H9 (cell line): Measurements from ENCODE around the gene NPAS3. TPM values are rescaled to one million over a fixed set of nuclear protein-coding genes. Genes with fewer than 3 reads are reported as not detected.

Experiments used
- DNase-seq: peaks from one replicate; pipeline ENCODE4 v3.0.0-alpha.2; 2017
- H2AFZ ChIP-seq: one replicate; pipeline ENCODE4 v1.6.1; 2013; ENCODE audit warnings: mild to moderate bottlenecking, low read length, control low read depth, moderate library complexity
- H2AK5ac ChIP-seq: 2 replicates; pipeline ENCODE4 v1.6.1; 2013; ENCODE audit warnings: low read length, control low read depth, mixed read lengths; ENCODE audit not compliant: insufficient read length
- H2BK120ac ChIP-seq: one replicate; pipeline ENCODE4 v1.6.1; 2013; ENCODE audit warnings: low read depth, mild to moderate bottlenecking, low read length, control low read depth, inconsistent platforms; ENCODE audit not compliant: poor library complexity, severe bottlenecking
- H2BK12ac ChIP-seq: 2 replicates; pipeline ENCODE4 v1.6.1; 2013; ENCODE audit warnings: low read length, control low read depth, mixed read lengths, low read depth; ENCODE audit not compliant: insufficient read length
- H2BK15ac ChIP-seq: 2 replicates; pipeline ENCODE4 v1.6.1; 2013; ENCODE audit warnings: low read depth, low read length, control low read depth
- H2BK20ac ChIP-seq: one replicate; pipeline ENCODE4 v1.6.1; 2013; ENCODE audit warnings: low read depth, mild to moderate bottlenecking, low read length, control low read depth, inconsistent platforms; ENCODE audit not compliant: poor library complexity, severe bottlenecking
- H2BK5ac ChIP-seq: 2 replicates; pipeline ENCODE4 v1.6.1; 2013; ENCODE audit warnings: low read length, control low read depth, mixed read lengths; ENCODE audit not compliant: insufficient read length
- H3K14ac ChIP-seq: 2 replicates; pipeline ENCODE4 v1.6.1; 2013; ENCODE audit warnings: low read length, control low read depth; ENCODE audit not compliant: insufficient read depth
- H3K18ac ChIP-seq: 2 replicates; pipeline ENCODE4 v1.6.1; 2013; ENCODE audit warnings: low read depth, mild to moderate bottlenecking, mixed read lengths, low read length, control low read depth; ENCODE audit not compliant: insufficient read length
- H3K23ac ChIP-seq: 2 replicates; pipeline ENCODE4 v1.6.1; 2013; ENCODE audit warnings: low read length, control low read depth, mixed read lengths, low read depth; ENCODE audit not compliant: insufficient read length
- H3K23me2 ChIP-seq: 2 replicates; pipeline ENCODE4 v1.6.1; 2013; ENCODE audit warnings: low read depth, mild to moderate bottlenecking, mixed read lengths, low read length, control low read depth; ENCODE audit not compliant: insufficient read length, poor library complexity, severe bottlenecking
- H3K27ac ChIP-seq: 2 replicates; pipeline ENCODE4 v1.5.1; 2013; ENCODE audit warnings: low read length, control low read depth, mixed read lengths, low read depth; ENCODE audit not compliant: insufficient read length
- H3K27me3 ChIP-seq: 2 replicates; pipeline ENCODE4 v1.6.1; 2013; ENCODE audit warnings: low read length, control low read depth, inconsistent platforms; ENCODE audit not compliant: insufficient read depth
- H3K4ac ChIP-seq: 2 replicates; pipeline ENCODE4 v1.6.1; 2013; ENCODE audit warnings: low read depth, mild to moderate bottlenecking, control low read depth, inconsistent platforms, low read length, moderate library complexity
- H3K4me1 ChIP-seq: 2 replicates; pipeline ENCODE4 v1.6.1; 2013; ENCODE audit warnings: low read length, control low read depth, inconsistent platforms; ENCODE audit not compliant: insufficient read depth
- H3K4me2 ChIP-seq: 2 replicates; pipeline ENCODE4 v1.6.1; 2013; ENCODE audit warnings: low read length, control low read depth, mixed read lengths; ENCODE audit not compliant: insufficient read length, insufficient read depth
- H3K56ac ChIP-seq: 2 replicates; pipeline ENCODE4 v1.6.1; 2013; ENCODE audit warnings: low read depth, mild to moderate bottlenecking, mixed read lengths, low read length, control low read depth; ENCODE audit not compliant: insufficient read length
- H3K79me1 ChIP-seq: 2 replicates; pipeline ENCODE4 v1.6.1; 2013; ENCODE audit warnings: low read depth, mild to moderate bottlenecking, moderate library complexity, low read length, control low read depth, inconsistent platforms; ENCODE audit not compliant: insufficient read depth, poor library complexity, severe bottlenecking
- H3K79me2 ChIP-seq: 2 replicates; pipeline ENCODE4 v1.6.1; 2013; ENCODE audit warnings: low read length, control low read depth, inconsistent platforms; ENCODE audit not compliant: insufficient read depth
- H3K9ac ChIP-seq: 2 replicates; pipeline ENCODE4 v1.6.1; 2013; ENCODE audit warnings: low read length, control low read depth, mixed read lengths; ENCODE audit not compliant: insufficient read length; ENCODE audit errors: extremely low read depth
- H3K9me3 ChIP-seq: one replicate; pipeline ENCODE4 v1.6.1; 2013; ENCODE audit warnings: low read depth, low read length, inconsistent platforms; ENCODE audit not compliant: control insufficient read depth
- H3T11ph ChIP-seq: one replicate; pipeline ENCODE4 v1.6.1; 2013; ENCODE audit warnings: mild to moderate bottlenecking, low read length, control low read depth, inconsistent platforms
- H4K20me1 ChIP-seq: one replicate; pipeline ENCODE4 v1.6.1; 2013; ENCODE audit not compliant: control insufficient read depth, insufficient read length, insufficient read depth
- H4K5ac ChIP-seq: 2 replicates; pipeline ENCODE4 v1.6.1; 2013; ENCODE audit warnings: low read depth, mild to moderate bottlenecking, mixed read lengths, low read length, control low read depth; ENCODE audit not compliant: insufficient read length
- H4K8ac ChIP-seq: replicated peaks from 2 replicates; pipeline ENCODE4 v1.6.1; 2013; ENCODE audit warnings: low read length, control low read depth, mixed read lengths, low read depth; ENCODE audit not compliant: insufficient read length
- H4K91ac ChIP-seq: 2 replicates; pipeline ENCODE4 v1.6.1; 2013; ENCODE audit warnings: low read depth, mild to moderate bottlenecking, moderate library complexity, mixed read lengths, low read length, control low read depth; ENCODE audit not compliant: insufficient read length
- H3K27ac Mint-ChIP-seq, 3 experiments: 2 replicates in 2 of 3; 3 replicates in 1 of 3; pipeline ENCODE4 v1.8.0; 2020 to 2021; ENCODE audit warnings: mixed read lengths in 3 of 3, mild to moderate bottlenecking in 1 of 3, moderate library complexity in 1 of 3
- H3K27me3 Mint-ChIP-seq: 2 replicates; pipeline ENCODE4 v1.8.0; 2021; ENCODE audit warnings: low read depth, mild to moderate bottlenecking, moderate library complexity, mixed read lengths
- H3K36me3 Mint-ChIP-seq, 3 experiments: 2 replicates in 2 of 3; 3 replicates in 1 of 3; pipeline ENCODE4 v1.8.0; 2020 to 2021; ENCODE audit warnings: low read depth in 3 of 3, mixed read lengths in 3 of 3; ENCODE audit not compliant: insufficient read depth in 1 of 3
- H3K4me1 Mint-ChIP-seq, 2 experiments: 2 replicates each; pipeline ENCODE4 v1.8.0; 2020; ENCODE audit warnings: mixed read lengths in 2 of 2
- H3K4me3 Mint-ChIP-seq, 2 experiments: 2 replicates in 1 of 2; 3 replicates in 1 of 2; pipeline ENCODE4 v1.8.0; 2020 to 2021; ENCODE audit warnings: mild to moderate bottlenecking in 2 of 2, mixed read lengths in 2 of 2, moderate library complexity in 1 of 2
- H3K9me3 Mint-ChIP-seq, 2 experiments: 2 replicates in 1 of 2; 3 replicates in 1 of 2; pipeline ENCODE4 v1.8.0; 2020; ENCODE audit warnings: mild to moderate bottlenecking in 2 of 2, mixed read lengths in 2 of 2, moderate library complexity in 1 of 2
- WGBS: extraction: QIAGEN DNeasy Blood & Tissue Kit; methylation state at CpG from one replicate; pipeline ENCODE4 v1.1.7; 2013; ENCODE audit warnings: missing lambda C conversion rate, low lambda C conversion rate, mixed read lengths; ENCODE audit not compliant: insufficient read length; ENCODE audit errors: extremely low coverage; 5-methylcytosine and 5-hydroxymethylcytosine counted together
- total RNA-seq: library from RNA; stranded (reverse); gene quantifications from 2 replicates; pipeline ENCODE4 v1.2.1, GENCODE V29; 2021
- TF ChIP-seq, protein P1 (sequence below): fragments of 200-600 bp; sonication (generic); conservative IDR thresholded peaks from 3 replicates; pipeline ENCODE4 v1.8.0; 2021; ENCODE audit warnings: antibody characterized with exemption, mild to moderate bottlenecking

NPAS3 gene
- total RNA-seq, 1 experiment from 2014 or later, result 0.17 TPM

DNA sequence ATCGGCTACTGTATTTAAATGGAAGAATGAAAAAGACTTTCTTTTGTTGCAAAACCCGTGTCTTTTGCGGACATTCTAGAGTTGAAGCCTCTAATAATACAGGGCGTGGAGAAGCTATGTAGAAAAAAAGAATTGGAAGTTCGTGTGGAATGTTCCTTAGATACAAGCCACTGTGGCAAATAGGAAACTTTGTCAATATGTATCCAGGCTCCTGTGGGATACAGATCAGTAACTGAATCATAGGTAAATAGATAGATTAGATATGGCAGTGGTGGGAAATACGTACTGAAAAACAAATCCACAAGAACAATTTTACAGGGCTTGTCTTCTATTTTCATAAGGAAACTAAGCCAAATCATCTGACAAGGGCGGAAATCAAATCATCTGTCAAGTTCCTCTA is 766.8 kb downstream of the NPAS3 start:
- no CpG with 5 or more reads among the region's 7 CpGs for WGBS

More for the DNA sequence above, 766.8 kb downstream of the NPAS3 start:
- Mint-ChIP-seq H3K4me3 (no peak overlapping the region), H3K27me3 (no peaks in the 10 kb centered on the region), H3K36me3 (no peaks in the 10 kb centered on the region), H3K4me1 (peaks cover 20 to 34% of the 10 kb centered on the region in 2 experiments), H3K9me3 (no peaks in the 10 kb centered on the region), H3K27ac (no peak overlapping the region)
- no peaks in the 10 kb centered on the region for H3K9me3 ChIP-seq
- no peak overlapping the region for H2BK15ac ChIP-seq
- H2BK20ac ChIP-seq, result no peak overlapping the region
- no peaks in the 10 kb centered on the region for H4K20me1 ChIP-seq
- H3K14ac ChIP-seq, result no peak overlapping the region
- no peak overlapping the region for H3K23ac ChIP-seq
- no peak overlapping the region for H3K27ac ChIP-seq
- H3K9ac ChIP-seq, result no peak overlapping the region
- no peak overlapping the region for H2AFZ ChIP-seq
- no peaks in the 10 kb centered on the region for H3K23me2 ChIP-seq
- no peaks in the 10 kb centered on the region for H3K79me2 ChIP-seq
- H2AK5ac ChIP-seq, result no peak overlapping the region
- no peak overlapping the region for H3K4ac ChIP-seq
- no peak for DNase-seq
- no peak overlapping the region for H3K4me2 ChIP-seq
- H3K56ac ChIP-seq, result no peak overlapping the region
- H2BK120ac ChIP-seq, result no peak overlapping the region
- H3K27me3 ChIP-seq, result 0 out of 2 replicates have a peak, but pooled peaks cover 2% of the 10 kb centered on the region
- H2BK12ac ChIP-seq, result no peak overlapping the region
- TF ChIP-seq, protein P1, sequence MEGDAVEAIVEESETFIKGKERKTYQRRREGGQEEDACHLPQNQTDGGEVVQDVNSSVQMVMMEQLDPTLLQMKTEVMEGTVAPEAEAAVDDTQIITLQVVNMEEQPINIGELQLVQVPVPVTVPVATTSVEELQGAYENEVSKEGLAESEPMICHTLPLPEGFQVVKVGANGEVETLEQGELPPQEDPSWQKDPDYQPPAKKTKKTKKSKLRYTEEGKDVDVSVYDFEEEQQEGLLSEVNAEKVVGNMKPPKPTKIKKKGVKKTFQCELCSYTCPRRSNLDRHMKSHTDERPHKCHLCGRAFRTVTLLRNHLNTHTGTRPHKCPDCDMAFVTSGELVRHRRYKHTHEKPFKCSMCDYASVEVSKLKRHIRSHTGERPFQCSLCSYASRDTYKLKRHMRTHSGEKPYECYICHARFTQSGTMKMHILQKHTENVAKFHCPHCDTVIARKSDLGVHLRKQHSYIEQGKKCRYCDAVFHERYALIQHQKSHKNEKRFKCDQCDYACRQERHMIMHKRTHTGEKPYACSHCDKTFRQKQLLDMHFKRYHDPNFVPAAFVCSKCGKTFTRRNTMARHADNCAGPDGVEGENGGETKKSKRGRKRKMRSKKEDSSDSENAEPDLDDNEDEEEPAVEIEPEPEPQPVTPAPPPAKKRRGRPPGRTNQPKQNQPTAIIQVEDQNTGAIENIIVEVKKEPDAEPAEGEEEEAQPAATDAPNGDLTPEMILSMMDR, result no peak
- no peaks in the 10 kb centered on the region for H3K79me1 ChIP-seq
- H3K4me1 ChIP-seq, result no peaks in the 10 kb centered on the region
- no peak overlapping the region for H4K91ac ChIP-seq
- no peak overlapping the region for H3K18ac ChIP-seq
- H3T11ph ChIP-seq, result no peak overlapping the region
- H2BK5ac ChIP-seq, result no peak overlapping the region
- H4K5ac ChIP-seq, result no peak overlapping the region
- no peak overlapping the region for H4K8ac ChIP-seq
